HG03342 (cell line): ENCODE measurements around the gene NAA35.
"Not testable (repeated sequence)": the region's sequence is repeated elsewhere in the genome, so short reads cannot be mapped to it uniquely, and the experiment has no call there.

Experiments used
- ATAC-seq: cut with Tn5 transposase; IDR thresholded peaks from one replicate; pipeline ENCODE4 v1.9.1; 2021; ENCODE audit warnings: mild to moderate bottlenecking, moderate library complexity; ENCODE audit not compliant: unreplicated experiment

The NAA35 gene

DNA sequence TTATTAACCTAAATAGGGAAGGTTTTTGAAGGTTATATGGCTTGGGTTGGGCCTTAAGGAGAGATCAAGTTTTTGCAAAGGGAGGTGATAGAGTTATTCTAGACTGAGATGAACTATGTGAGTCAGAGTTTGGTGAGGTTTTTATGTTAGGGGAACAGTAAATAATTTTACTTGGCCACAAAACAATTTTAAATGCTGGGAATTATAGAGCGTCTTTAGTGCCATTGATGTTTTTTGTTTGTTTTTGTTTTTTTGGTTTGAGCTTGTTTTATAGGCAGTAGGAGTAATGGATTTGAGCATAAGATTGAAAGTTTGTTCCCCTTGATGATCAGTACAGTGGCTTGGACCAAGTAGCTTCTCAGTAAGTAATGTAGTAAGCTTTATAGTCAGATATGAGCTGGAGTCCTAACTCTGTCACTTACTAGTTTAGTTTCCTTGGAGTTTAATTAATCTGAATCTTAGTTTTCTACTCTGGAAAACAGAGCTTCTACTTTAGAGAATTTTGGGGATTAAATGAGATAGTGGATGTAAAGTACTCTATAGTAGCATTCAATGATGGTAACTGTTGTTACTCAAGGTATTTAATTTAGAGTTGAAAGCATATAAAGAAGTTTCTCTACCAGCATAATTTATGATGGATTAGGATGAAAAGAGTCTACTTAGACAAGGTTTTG is 2.9 kb downstream of the NAA35 start:
- ATAC-seq, result no peak

DNA sequence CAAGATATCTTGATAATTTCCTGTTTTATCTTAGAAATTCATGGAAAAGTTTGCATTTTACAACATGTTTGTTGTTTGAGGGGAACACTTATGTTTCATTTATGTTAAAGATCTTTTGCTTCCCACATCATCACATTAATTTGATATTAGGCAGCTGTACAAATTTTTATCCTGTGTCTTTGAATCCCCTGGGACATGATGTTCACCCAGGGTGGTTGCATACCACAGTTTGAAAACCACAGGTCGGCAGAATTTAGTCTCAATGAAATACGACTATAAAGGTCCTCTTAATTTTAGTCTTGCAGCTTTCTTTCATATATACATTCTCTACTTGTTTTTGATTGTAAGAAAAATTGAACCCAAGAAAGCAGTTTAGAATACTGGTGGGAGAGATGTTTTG is 3.7 kb downstream of the NAA35 start:
- no peak for ATAC-seq

DNA sequence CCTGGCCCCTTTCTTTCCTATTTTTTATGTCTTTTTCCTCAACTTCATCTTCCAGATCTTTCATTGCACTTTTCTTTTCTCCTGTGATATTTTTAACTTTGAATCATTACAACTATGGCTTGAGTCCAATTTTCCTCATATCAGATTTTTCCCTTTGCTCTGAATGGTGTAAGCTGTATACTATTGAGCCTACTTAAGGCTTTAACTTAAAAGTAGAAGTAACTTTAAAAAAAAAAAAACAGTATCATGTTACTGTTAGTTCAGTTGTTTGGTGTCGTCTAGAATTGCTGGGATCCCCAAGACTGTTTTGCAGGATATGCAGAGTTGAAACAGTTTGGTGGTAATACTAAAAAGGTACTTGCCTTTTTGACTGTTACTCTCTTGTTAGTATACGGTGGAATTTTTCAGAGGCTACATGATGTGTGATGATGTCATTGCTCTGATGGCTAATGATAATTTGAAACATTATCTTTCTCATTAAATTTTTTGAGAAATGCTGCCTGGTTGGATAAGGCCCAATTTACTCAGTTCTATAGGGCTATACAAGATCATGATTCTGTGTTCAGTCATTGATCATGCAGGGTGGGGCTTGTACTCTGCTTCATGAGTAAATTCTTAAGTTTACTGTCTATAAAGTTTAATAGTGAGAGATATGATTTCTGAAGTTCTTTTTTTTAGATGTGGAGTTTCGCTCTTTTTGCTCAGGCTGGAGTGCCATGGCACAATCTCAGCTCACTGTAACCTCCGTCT is 8.8 kb downstream of the NAA35 start:
- no peak for ATAC-seq

DNA sequence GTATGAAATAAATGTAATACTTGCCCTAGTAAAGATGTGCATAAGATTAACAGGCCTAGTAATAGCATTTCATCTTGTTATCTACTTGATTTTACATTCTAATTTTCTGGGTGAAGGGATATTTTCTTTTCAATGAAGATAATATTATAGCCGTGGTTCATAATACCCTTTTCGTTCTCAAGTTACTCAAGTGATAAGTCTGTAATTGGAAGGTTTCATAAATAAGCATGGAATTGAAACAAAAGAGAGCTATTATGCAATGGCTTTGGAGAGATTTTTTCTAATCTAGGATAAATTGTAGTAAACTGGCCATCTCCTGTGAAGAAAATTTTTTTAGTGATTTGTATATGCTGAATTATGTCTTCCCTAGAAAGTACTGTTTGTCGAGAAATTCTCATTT is 19.0 kb downstream of the NAA35 start:
- ATAC-seq, result no peak

DNA sequence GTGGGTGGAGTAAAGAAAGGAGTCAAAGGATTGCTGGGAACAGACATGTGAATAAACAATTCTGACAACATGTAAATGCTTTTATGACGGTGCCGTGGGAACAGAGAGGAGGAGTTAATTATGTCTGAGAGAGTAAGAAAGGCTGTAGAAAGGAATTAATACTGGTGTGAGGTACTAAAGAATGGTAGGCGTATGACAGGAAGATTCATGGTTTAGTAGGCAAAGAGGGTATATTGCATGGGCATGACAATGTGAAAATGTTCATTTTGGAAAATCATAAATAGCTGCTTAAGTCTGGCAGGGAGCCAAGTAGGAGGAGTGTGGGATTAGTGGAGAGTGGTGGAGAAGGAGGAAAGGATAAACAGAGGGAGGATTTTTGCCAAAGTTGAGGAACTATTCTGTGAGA is 19.7 kb downstream of the NAA35 start:
- ATAC-seq, result no peak

DNA sequence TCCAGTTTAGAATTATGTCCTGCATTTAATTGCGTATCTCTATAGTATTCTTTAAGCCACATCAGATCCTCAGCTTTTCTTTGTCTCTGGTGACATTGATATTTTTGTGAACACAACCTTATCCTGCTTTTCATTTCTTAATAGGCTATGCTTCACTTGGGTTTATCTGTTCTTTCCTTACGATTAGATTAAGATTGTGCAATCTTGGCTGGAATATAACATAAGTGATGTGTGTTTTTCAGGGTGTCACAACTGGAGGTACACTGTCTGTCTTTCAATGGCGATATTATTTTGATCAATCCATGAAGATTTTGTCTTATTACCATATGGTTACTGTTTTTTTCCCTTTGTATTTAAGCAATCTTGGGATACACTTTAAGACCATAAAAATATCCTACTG is 23.6 kb downstream of the NAA35 start:
- ATAC-seq, result no peak

DNA sequence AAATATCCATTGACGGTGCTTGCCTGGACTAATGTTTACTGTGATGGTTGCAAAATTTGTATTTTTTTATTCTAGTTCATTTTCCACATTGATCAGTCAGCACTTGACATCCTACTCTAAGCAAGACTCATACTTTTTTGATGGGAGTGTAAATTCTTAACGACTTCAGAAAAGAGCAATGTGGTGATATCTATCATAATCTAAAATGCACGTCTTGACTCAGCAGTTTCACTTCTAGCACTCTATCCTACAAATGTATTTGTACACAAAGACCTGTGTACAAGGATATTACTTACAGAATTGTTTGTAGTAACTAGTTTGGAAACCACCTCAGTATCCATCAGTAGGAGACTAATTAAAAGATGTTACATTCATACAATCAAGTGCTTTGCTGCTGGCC is 24.0 kb downstream of the NAA35 start:
- ATAC-seq, result no peak

DNA sequence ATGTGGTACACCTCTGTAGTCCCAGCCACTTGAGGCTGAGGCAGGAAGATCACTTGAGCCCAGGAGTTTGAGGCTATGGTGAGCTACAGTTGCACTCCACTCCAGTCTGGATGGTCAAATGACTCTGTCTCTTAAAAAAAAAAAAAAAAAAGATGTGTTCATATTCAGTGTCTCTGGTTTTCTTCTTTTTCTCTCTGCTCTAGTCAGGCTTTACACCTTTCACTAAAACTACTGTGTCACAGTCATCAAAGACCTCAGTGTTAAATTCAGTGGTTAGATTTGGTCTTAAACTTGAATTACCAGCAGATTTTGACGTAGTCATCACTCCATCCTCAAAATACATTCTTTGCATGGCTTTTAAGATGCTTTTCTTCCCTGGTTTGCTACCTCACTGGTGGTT is 28.8 kb downstream of the NAA35 start:
- ATAC-seq, result no peak

DNA sequence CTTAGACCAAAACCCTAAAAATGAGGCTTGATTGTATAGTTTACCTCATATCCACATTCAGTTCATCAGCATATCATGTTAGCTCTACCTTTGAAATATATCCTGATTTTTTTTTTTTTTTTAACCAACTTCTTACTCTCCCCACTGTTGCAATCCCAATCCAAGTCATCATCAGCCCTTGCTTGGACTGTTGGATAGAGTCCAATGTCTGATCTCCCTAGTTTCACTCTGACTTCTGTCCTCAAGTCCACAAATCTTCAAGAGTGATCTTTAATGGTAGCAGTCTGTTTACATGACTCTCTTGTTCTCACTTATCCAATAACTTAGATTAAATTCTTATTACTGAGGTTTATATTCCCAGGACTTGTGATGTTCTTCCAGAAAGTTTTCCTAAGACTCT is 30.8 kb downstream of the NAA35 start:
- ATAC-seq, result no peak

DNA sequence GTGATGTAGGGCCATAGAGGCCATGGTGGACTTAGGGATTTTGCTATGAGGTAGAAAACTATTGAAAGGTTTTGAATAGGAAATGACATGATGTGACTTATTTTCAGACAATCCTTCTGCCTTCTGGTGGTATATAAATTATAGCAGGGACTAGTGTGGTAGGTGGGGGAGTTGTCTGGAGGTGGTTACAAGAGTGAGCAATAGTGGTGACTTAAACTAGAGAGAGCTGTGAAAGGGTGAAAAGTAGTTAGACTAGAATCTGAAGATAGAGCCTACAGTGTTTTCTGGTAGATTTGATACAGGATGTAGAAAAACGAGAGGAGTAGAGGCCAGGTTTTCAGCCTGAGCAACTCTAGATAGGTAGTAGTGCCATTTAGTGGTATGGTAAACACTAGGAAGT is 32.3 kb downstream of the NAA35 start:
- ATAC-seq, result no peak

DNA sequence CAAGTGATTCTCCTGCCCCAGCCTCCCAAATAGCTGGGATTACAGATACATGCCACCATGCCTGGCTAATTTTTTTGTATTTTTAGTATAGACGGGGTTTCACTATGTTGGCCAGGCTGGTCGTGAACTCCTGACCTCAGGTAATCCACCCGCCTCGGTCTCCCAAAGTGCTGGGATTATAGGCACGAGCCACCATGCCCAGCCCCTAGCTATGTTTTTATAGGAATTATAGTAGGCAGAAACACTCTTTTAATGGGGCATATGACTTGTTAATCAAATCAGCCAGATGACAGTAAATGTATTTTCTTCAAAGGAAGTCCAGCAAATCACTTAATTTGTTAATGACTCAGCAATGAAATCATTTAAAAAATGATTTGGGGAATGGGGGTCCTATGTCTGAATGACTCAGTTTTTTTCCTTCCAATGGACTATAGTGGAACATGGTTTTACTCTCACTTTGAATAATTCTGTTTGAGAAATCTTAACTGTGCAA is 33.2 kb downstream of the NAA35 start:
- not testable (repeated sequence) for ATAC-seq

DNA sequence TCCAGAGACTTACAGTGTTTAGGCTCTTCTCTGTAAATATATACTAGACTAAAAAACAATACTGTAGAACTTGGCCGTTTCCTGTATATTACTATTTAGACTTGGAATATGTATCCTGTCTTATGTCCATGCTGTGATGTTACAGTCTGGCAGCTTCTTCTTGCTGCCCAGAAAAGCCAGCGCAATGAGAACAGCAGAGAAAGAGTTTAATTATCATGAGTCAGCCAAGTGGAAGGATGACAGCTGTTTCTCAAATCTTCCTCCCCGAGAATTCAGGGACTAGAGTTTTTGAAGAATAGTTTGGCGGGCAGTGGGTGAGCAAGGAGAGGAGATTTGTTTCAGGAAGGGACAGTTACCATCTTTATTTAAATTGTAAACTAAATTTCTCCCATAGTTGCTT is 37.5 kb downstream of the NAA35 start:
- no peak for ATAC-seq

DNA sequence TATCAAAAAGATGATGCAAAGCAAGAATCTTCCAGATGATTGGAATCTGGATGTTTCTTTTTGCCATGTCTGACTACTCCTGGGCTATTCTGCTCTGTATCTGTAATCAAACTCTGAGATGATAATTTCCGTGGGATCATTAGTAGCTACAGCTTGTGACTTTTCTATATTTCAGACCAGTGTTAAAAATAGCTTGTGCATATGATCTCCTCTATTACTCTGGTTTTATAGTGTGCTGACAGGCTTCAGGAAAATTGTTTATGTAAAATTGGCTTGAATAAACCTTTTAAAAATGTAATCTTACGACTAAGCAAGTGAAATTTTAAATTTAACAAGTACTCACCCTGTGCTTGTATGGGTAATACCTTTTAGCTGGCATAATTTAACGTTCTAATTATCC is 40.4 kb downstream of the NAA35 start:
- no peak for ATAC-seq

DNA sequence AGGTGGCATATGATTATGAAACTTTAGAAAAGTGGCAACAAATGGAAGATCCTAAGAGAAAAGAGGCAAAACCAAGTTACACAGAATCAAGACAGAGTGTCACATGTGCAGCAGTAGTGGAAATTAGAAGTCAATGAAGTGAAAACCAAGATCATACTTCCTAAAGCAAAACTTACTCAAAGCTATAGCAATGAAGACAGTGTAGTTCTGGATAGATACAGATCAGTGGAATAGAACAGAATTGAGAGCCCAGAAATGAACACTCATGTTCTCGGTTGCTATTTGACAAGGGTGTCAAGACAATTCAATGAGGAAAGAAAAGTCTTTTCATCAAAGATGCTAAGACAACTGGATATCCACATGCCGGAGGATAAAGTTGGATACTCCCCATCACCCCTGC is 43.5 kb downstream of the NAA35 start:
- ATAC-seq, result no peak

DNA sequence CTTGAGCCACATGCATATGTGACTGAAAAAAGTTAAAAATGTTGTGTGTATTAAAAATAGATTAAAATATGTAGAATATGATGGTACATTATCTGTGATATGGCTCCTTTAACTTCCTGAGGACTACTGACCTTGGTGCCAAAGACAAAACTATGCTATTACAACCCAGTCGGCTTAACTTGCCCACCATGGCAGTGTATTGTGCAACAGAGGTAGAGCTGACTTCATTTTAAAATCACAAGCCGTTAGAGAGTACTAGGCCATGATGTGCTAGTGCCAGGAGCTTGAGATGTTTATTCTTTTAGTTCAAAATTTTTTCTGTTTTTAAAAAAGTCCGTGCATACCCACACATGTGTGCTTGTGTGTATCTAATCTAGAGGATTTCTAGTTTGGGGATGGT is 46.3 kb downstream of the NAA35 start:
- ATAC-seq, result no peak

DNA sequence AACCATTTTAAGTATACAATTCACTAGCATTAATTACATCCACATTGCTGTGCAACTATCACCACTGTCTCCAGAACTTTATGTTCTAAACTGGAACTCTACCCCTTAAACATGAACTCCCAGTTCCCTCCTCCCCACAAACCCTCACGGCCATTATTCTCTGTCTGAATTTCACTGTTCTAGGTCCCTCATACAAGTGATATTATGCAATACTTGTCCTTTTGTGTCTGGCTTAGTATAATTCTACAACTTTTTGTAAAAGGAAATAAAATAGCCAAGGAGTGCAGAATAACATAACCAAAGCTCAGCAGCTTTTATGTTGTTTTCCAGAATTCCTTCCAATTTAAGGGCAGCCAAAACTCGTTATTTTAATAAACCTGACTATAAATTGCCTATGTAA is 53.2 kb downstream of the NAA35 start:
- no peak for ATAC-seq

DNA sequence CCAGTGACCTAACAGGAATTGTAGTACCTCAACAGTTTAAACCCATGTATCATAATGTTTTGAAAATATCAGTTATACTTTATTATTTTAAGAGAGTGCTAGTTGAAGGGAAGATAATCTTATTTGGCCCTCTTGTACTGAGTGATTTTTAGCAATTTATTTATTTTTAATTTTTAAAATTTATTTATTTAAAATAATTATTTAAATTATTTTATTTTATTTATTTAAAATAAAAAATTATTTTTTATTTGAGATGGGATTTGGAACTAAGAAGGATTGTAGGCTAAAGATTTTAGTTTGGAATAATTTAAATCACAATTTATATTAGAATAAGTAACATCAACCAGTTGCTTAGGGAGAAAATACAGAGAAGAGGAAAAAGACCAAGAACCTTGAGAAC is 54.2 kb downstream of the NAA35 start:
- no peak for ATAC-seq

DNA sequence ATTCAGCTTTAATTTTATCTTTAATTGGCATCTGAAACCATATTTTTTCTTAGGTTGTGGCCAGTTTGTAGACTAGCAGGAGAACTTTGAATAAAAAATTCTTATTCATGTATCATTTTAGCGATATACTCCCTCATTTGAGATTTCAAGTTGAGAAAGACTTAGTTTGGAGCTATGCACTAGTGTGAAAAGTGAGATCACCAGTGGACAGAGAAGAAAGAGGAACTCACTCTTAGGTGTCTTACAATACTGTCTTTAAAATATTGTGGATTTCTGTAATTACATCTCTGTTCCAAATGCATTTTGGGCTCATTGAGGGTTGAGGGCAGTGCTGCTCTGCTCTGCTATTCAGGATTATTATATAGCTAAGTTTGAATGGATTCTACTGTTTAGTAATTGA is 54.7 kb downstream of the NAA35 start:
- no peak for ATAC-seq

DNA sequence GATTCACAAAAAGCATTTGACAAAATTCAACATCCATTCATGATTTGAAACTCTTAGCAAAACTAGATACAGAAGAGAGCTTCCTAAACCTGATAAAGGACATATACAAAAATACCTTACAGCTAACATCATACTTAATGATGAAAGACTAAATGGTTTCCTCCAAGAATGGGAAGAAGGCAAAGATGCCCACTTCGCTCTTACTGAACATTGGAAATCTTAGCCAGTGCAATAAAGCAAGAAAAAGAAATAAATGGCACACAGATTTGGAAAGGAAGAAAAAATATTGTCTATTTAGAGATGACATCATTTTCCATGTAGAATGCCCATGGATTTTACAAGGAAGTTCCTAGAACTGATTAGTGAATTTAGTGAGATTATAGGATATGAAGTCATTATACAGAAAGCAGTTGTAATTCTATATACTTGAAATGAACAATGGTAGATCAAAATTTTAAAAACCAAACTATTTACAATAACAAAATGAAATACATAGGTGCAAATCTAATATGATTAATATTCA is 64.4 kb downstream of the NAA35 start:
- no peak for ATAC-seq

DNA sequence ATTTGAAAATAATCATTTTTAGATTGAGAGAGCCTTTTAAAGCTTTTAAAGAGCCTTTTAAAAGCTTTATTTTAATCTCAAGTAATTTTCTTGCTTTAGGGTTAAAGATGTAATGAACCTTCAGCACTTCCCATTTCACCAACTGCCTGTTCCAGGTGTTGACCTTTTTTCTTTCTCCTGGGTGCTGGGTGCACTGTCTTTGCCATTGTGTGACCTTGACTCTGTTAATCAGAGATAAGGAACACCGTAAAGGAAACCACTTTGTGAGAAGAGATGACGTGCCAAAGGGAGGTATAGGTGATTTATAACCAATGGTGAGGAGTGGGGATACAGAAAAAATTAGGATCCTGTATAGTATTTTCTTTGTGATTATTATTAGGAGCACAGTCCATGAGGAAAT is 68.2 kb downstream of the NAA35 start:
- no peak for ATAC-seq

DNA sequence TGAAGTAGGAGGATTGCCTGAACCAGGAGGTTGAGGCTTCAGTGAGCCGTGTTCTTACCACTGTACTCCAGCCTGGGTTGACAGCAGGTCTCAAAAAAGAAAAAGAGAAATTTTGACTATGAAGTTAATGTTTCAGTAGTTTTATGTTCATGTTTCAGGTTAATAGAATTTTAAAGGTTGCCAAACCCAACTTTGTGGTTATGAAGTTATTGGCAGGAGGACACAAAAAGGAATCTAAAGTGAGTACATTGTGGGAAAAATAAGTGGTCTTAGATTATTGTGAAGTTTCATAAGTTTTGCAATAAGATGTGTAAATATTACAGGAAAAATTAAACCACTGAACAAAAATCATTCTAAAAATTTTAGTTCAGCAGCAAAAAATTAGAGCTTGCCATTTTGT is 79.8 kb downstream of the NAA35 start:
- no peak for ATAC-seq

DNA sequence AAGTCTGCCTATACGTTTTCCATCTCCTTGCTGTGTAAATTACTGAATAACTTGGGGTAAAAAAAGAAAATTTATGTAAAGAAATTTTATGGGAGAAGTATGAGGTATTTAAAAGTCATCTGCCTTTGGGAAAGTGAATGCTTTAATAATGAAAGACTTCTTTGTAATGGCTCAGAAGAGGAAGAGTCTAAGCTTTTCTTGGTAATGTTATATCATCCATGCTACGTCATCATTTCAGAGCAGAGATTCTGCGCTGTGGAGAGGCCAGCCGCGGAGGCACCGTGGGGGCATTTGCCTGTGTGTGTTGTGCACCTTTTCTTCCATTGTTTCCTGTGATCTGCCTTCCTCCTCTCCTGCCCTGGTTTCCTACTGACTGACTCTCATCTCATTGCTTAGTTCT is 80.2 kb downstream of the NAA35 start:
- no peak for ATAC-seq
